Measurements from ENCODE around the gene TMEM203.

DNA sequence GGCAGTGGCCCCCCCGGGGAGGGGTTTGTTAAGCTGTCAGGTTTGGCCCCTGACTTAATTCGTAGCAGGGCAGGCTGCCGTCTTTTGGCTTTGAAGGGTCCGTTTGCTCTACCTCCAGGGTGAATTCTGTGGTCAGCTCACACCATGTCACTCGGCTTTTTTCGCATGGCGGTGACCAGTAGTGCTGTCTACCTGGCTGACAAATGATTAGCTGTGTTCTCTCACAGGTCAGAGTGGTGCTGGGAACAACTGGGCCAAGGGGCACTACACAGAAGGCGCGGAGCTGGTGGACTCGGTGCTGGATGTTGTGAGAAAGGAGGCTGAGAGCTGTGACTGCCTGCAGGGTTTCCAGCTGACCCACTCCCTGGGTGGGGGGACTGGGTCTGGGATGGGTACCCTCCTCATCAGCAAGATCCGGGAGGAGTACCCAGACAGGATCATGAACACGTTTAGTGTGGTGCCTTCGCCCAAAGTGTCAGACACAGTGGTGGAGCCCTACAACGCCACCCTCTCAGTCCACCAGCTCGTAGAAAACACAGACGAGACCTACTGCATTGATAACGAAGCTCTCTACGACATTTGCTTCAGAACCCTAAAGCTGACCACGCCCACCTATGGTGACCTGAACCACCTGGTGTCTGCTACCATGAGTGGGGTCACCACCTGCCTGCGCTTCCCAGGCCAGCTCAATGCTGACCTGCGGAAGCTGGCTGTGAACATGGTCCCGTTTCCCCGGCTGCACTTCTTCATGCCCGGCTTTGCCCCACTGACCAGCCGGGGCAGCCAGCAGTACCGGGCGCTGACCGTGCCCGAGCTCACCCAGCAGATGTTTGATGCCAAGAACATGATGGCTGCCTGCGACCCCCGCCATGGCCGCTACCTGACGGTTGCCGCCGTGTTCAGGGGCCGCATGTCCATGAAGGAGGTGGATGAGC, 37.1 kb upstream of the TMEM203 start:
- TF ChIP-seq, protein P1, sequence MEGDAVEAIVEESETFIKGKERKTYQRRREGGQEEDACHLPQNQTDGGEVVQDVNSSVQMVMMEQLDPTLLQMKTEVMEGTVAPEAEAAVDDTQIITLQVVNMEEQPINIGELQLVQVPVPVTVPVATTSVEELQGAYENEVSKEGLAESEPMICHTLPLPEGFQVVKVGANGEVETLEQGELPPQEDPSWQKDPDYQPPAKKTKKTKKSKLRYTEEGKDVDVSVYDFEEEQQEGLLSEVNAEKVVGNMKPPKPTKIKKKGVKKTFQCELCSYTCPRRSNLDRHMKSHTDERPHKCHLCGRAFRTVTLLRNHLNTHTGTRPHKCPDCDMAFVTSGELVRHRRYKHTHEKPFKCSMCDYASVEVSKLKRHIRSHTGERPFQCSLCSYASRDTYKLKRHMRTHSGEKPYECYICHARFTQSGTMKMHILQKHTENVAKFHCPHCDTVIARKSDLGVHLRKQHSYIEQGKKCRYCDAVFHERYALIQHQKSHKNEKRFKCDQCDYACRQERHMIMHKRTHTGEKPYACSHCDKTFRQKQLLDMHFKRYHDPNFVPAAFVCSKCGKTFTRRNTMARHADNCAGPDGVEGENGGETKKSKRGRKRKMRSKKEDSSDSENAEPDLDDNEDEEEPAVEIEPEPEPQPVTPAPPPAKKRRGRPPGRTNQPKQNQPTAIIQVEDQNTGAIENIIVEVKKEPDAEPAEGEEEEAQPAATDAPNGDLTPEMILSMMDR (IDR thresholded peaks at IDR 0.05), result no peak
- TF ChIP-seq POLR2A (IDR thresholded peaks at IDR 0.05) (no peak), EP300 (IDR thresholded peaks at IDR 0.05) (no peak)

Data from ovary (tissue), 3 donors.